Coronary artery (tissue), 2 donors: ENCODE results near the gene ZNF263.
A peak's percentile ranks its signal among the peaks of the same experiment; 100 is the strongest.

Experiments
- DNase-seq: peaks from one replicate; pipeline ENCODE4 v3.0.0-alpha.2; 2017; ENCODE audit warnings: low spot score
- H3K27ac ChIP-seq, 2 donors: fragments of 200-600 bp; sonication (generic); one replicate each; pipeline ENCODE4 v1.5.1; 2016 to 2019
- H3K4me3 ChIP-seq: fragments of 200-600 bp; sonication (generic); 2 replicates; pipeline ENCODE4 v1.5.1; 2016; ENCODE audit warnings: mild to moderate bottlenecking, moderate library complexity
- CTCF ChIP-seq: fragments of 200-600 bp; sonication (generic); IDR thresholded peaks from one replicate; pipeline ENCODE4 v1.5.1; 2019; ENCODE audit warnings: antibody characterized with exemption

ZNF263 gene

GRCh38 chr16:3295783-3296182 lies 12.5 kb downstream of the ZNF263 start:
- no peak for TF ChIP-seq CTCF
- no peak overlapping the region for H3K4me3 ChIP-seq
- DNase-seq = no peak
- H3K27ac ChIP-seq = no peak overlapping the region

GRCh38 chr16:3304370-3304769 lies 21.1 kb downstream of the ZNF263 start:
- no peak for DNase-seq
- no peak overlapping the region for H3K27ac ChIP-seq
- TF ChIP-seq CTCF = no peak
- peak overlapping the region; percentile 83 for H3K4me3 ChIP-seq

GRCh38 chr16:3305109-3306068 lies 22.1 kb downstream of the ZNF263 start, which contains the start of the genes TIGD7 and ZNF75A:
TSS of gene TIGD7 (minus strand) at chr16:3305430. CDS start at chr16:3300614, 4,816 bp downstream.
TSS of gene ZNF75A (plus strand) at chr16:3305497. CDS start at chr16:3308429, 2,932 bp downstream.
- peak; percentile 91 for DNase-seq
- Histone ChIP-seq H3K27ac (peak within 1 kb of the TSS; percentile 79 to 89), H3K4me3 (peak within 1 kb of the TSS; percentile 83)
- no peak for TF ChIP-seq CTCF

- DNase-seq = no peak
- Histone ChIP-seq H3K4me3 (peak overlapping the region; percentile 83), H3K27ac (peak overlapping the region; percentile 79 to 89)
- TF ChIP-seq CTCF = no peak
Observed at GRCh38 chr16:3306078-3306477, 22.8 kb downstream of the ZNF263 start.

- Histone ChIP-seq H3K4me3 (no peak overlapping the region), H3K27ac (no peak overlapping the region)
- no peak for TF ChIP-seq CTCF
- DNase-seq = no peak
Observed at GRCh38 chr16:3311496-3311895, 28.2 kb downstream of the ZNF263 start.

- DNase-seq = no peak
- no peak for TF ChIP-seq CTCF
- peak overlapping the region; percentile 35 for H3K4me3 ChIP-seq
- no peak overlapping the region for H3K27ac ChIP-seq
Observed at GRCh38 chr16:3317315-3317999, 34.2 kb downstream of the ZNF263 start.
